IPS-20b (cell line): ENCODE data around the gene CLPTM1L.
"Not testable (repeated sequence)": the region's sequence is repeated elsewhere in the genome, so short reads cannot be mapped to it uniquely, and the experiment has no call there.

Source experiments
- H3K27ac ChIP-seq: one replicate; pipeline ENCODE4 v1.5.1; 2013; ENCODE audit warnings: low read length
- H3K27me3 ChIP-seq: 2 replicates; pipeline ENCODE4 v1.6.1; 2013; ENCODE audit warnings: mild to moderate bottlenecking, low read length, inconsistent platforms; ENCODE audit not compliant: insufficient read depth
- H3K36me3 ChIP-seq: 2 replicates; pipeline ENCODE4 v1.6.1; 2013; ENCODE audit warnings: low read depth, mild to moderate bottlenecking, inconsistent platforms, low read length, moderate library complexity; ENCODE audit not compliant: insufficient read depth
- H3K4me1 ChIP-seq: 2 replicates; pipeline ENCODE4 v1.6.1; 2013; ENCODE audit warnings: mild to moderate bottlenecking, control low read depth, inconsistent platforms, low read length, moderate library complexity; ENCODE audit not compliant: insufficient read depth
- H3K4me3 ChIP-seq: 2 replicates; pipeline ENCODE4 v1.5.1; 2013; ENCODE audit warnings: mild to moderate bottlenecking, low read length, inconsistent platforms
- H3K9ac ChIP-seq: 2 replicates; pipeline ENCODE4 v1.6.1; 2013; ENCODE audit warnings: low read depth, mild to moderate bottlenecking, inconsistent platforms, low read length, moderate library complexity
- H3K9me3 ChIP-seq: 2 replicates; pipeline ENCODE4 v1.6.1; 2013; ENCODE audit warnings: mild to moderate bottlenecking, low read depth, low read length, inconsistent platforms; ENCODE audit not compliant: insufficient read depth

Gene CLPTM1L

DNA sequence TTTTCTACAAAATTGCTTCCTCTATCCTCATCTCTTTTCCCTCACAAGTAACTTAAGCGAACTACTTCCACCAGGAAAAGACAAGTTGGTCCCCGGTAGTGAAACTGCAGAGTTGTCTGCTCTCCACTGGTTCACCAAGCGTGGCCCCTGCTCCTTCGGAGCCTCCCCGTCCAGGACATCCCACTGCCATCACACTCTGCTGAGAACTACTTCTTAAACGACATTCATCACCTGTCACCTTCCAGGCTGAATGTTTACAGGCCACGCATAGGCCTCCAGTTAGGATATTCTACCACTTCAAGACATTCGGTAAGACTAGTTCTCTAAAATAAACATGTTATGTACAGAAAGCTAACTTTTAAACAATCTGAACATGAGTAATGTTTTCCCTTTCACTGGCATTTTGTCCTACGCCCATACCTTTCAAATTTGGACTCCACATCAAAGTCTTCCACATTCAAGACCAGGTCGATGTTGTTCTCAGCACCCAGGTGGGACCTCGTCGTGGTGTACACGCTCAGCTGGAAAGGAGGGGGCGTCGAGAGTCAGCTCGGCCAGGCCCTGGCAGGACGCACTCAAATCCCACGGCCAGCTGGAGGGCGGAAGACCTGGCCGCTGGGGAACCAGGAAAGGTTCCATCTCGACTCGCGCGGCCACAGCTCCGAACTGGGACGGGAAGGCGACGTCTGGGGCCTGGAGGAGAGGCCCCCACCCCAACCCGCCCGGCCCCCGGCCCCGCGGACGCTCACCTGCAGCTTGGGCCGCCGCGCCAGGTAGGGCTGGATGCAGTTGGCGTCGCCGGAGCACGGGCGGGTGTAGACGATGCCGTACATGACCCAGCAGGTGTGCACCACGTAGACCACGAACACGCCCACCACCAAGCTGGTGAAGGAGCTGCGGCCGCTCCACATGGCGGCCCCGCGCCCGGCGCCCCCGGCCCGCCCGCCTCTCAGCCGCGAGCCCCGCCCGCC, 683 bp downstream of the CLPTM1L start:
- Histone ChIP-seq H3K27me3 (no peaks in the 10 kb centered on the region), H3K4me1 (no peaks in the 10 kb centered on the region), H3K4me3 (peak overlapping the region; percentile 92), H3K9ac (peak overlapping the region; percentile 81), H3K27ac (no peak overlapping the region), H3K9me3 (no peaks in the 10 kb centered on the region), H3K36me3 (peaks cover 37% of the 10 kb centered on the region)

- Histone ChIP-seq H3K4me3 (no peak overlapping the region; the same call in 1 of the 2 replicates), H3K36me3 (peaks cover 45% of the 10 kb centered on the region), H3K9me3 (no peaks in the 10 kb centered on the region), H3K27me3 (no peaks in the 10 kb centered on the region), H3K4me1 (no peaks in the 10 kb centered on the region), H3K27ac (no peak overlapping the region), H3K9ac (no peak overlapping the region)
Measured at GRCh38 chr5:1343315-1343751, 1.6 kb downstream of the CLPTM1L start.

GRCh38 chr5:1342711-1343110, 2.2 kb downstream of the CLPTM1L start:
- H3K9ac ChIP-seq, H3K4me1 ChIP-seq, H3K27ac ChIP-seq, H3K9me3 ChIP-seq, H3K27me3 ChIP-seq, H3K4me3 ChIP-seq: not testable (repeated sequence)
- peaks cover 52% of the 10 kb centered on the region for H3K36me3 ChIP-seq

GRCh38 chr5:1342268-1342667, 2.6 kb downstream of the CLPTM1L start:
- Histone ChIP-seq H3K36me3 (peaks cover 56% of the 10 kb centered on the region), H3K27me3 (no peaks in the 10 kb centered on the region), H3K9ac (no peak overlapping the region), H3K4me3 (no peak overlapping the region), H3K9me3 (no peaks in the 10 kb centered on the region), H3K27ac (no peak overlapping the region), H3K4me1 (no peaks in the 10 kb centered on the region)

GRCh38 chr5:1341863-1342262, 3.0 kb downstream of the CLPTM1L start:
- H3K9me3 ChIP-seq = no peaks in the 10 kb centered on the region
- no peaks in the 10 kb centered on the region for H3K27me3 ChIP-seq
- no peak overlapping the region for H3K4me3 ChIP-seq
- peaks cover 60% of the 10 kb centered on the region for H3K36me3 ChIP-seq
- H3K27ac ChIP-seq = no peak overlapping the region
- H3K9ac ChIP-seq = no peak overlapping the region
- no peaks in the 10 kb centered on the region for H3K4me1 ChIP-seq

DNA sequence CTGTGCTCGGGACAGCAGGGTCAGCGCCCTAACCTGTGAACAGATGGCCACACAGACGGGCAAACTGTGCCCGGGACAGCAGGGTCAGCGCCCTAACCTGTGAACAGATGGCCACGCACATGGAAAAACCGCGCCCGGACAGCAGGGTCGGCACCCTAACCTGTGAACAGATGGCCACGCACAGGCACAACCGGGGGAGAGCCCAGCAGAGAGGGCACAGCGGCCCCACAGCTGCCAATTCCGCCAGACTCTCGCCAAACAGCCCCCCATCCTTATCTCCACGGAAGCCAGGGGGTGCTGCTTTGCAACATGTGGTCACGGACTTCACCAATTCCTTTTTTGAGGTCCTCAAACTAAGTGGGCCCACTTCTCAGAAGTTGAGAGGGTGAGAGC, 5.1 kb downstream of the CLPTM1L start:
- H3K27ac ChIP-seq, H3K9ac ChIP-seq, H3K9me3 ChIP-seq, H3K4me1 ChIP-seq, H3K27me3 ChIP-seq, H3K4me3 ChIP-seq: not testable (repeated sequence)
- peaks cover 81% of the 10 kb centered on the region for H3K36me3 ChIP-seq

GRCh38 chr5:1339139-1339817, 5.6 kb downstream of the CLPTM1L start:
- peaks cover 86% of the 10 kb centered on the region for H3K36me3 ChIP-seq
- not testable (repeated sequence) for H3K9me3 ChIP-seq, H3K27me3 ChIP-seq, H3K9ac ChIP-seq, H3K27ac ChIP-seq, H3K4me1 ChIP-seq, H3K4me3 ChIP-seq

GRCh38 chr5:1338506-1339070, 6.3 kb downstream of the CLPTM1L start:
- peaks cover 93% of the 10 kb centered on the region for H3K36me3 ChIP-seq
- no peaks in the 10 kb centered on the region for H3K4me1 ChIP-seq
- no peak overlapping the region for H3K27ac ChIP-seq
- H3K9me3 ChIP-seq = no peaks in the 10 kb centered on the region
- H3K27me3 ChIP-seq = no peaks in the 10 kb centered on the region
- H3K4me3 ChIP-seq = no peak overlapping the region
- no peak overlapping the region for H3K9ac ChIP-seq

DNA sequence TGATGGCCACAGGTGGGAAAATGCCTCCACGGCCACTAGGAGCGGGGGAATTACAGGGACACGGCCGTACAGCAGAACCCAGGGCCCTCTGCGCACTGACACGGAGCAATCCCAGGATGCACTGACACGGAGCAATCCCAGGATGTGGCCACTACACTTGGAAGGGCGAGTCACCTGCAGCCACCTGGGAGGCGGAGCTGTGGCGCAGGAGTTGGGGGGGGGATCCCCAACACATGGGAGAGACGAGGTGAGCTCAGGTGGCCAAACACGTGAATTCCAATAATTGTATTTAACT, 6.8 kb downstream of the CLPTM1L start:
- Histone ChIP-seq H3K4me3 (no peak overlapping the region), H3K9ac (no peak overlapping the region), H3K9me3 (no peaks in the 10 kb centered on the region), H3K36me3 (peaks cover 94% of the 10 kb centered on the region), H3K27me3 (no peaks in the 10 kb centered on the region), H3K27ac (no peak overlapping the region), H3K4me1 (no peaks in the 10 kb centered on the region)

- H3K4me1 ChIP-seq = no peaks in the 10 kb centered on the region
- no peak overlapping the region for H3K4me3 ChIP-seq
- H3K27me3 ChIP-seq = no peaks in the 10 kb centered on the region
- no peaks in the 10 kb centered on the region for H3K9me3 ChIP-seq
- H3K9ac ChIP-seq = no peak overlapping the region
- no peak overlapping the region for H3K27ac ChIP-seq
- H3K36me3 ChIP-seq = peaks cover 94% of the 10 kb centered on the region
Measured at GRCh38 chr5:1337489-1338195, 7.3 kb downstream of the CLPTM1L start.

GRCh38 chr5:1336749-1337488, 8.0 kb downstream of the CLPTM1L start:
- Histone ChIP-seq H3K27ac (no peak overlapping the region), H3K36me3 (peaks cover 94% of the 10 kb centered on the region), H3K4me3 (no peak overlapping the region), H3K9me3 (no peaks in the 10 kb centered on the region), H3K4me1 (no peaks in the 10 kb centered on the region), H3K27me3 (no peaks in the 10 kb centered on the region), H3K9ac (no peak overlapping the region)
